Measurements from ENCODE around the gene MAFF.

Gene MAFF

GRCh38 chr22:38187413-38188212, 14.2 kb upstream of the MAFF start:
- Mint-ChIP-seq H3K4me3 (no peak overlapping the region), H3K9me3 (ENCODE audit: low read depth) (no peaks in the 10 kb centered on the region), H3K27ac (no peak overlapping the region), H3K36me3 (no peaks in the 10 kb centered on the region), H3K27me3 (peaks cover 2% of the 10 kb centered on the region), H3K4me1 (ENCODE audit: low read depth) (peaks cover 2% of the 10 kb centered on the region)

DNA sequence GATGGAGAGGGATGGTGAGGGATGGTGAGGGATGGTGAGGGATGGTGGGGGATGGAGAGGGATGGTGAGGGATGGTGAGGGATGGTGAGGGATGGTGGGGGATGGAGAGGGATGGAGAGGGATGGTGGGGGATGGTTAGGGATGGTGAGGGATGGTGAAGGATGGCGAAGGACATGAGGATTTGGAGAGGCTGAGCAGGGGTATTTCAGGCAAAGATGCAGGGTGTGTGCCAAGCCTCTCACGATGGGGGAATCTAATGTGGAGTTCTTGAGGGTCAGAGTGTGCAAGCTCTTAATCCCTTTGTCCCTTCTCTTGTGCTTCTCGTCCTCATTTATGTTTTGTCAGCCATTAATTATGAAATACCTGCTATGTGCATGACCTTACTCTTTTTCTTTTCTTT, 12.7 kb upstream of the MAFF start:
- Mint-ChIP-seq H3K4me3 (no peak overlapping the region), H3K4me1 (ENCODE audit: low read depth) (no peaks in the 10 kb centered on the region), H3K9me3 (ENCODE audit: low read depth) (no peaks in the 10 kb centered on the region), H3K36me3 (no peaks in the 10 kb centered on the region), H3K27ac (no peak overlapping the region), H3K27me3 (peaks cover 2% of the 10 kb centered on the region)

- no peaks in the 10 kb centered on the region for H3K9me3 Mint-ChIP-seq (ENCODE audit: low read depth)
- H3K4me1 Mint-ChIP-seq (ENCODE audit: low read depth) = no peaks in the 10 kb centered on the region
- H3K27me3 Mint-ChIP-seq = peaks cover 2% of the 10 kb centered on the region
- no peak overlapping the region for H3K27ac Mint-ChIP-seq
- H3K4me3 Mint-ChIP-seq = no peak overlapping the region
- H3K36me3 Mint-ChIP-seq = no peaks in the 10 kb centered on the region
These were observed 11.2 kb upstream of the MAFF start for GRCh38 chr22:38190581-38190980.

DNA sequence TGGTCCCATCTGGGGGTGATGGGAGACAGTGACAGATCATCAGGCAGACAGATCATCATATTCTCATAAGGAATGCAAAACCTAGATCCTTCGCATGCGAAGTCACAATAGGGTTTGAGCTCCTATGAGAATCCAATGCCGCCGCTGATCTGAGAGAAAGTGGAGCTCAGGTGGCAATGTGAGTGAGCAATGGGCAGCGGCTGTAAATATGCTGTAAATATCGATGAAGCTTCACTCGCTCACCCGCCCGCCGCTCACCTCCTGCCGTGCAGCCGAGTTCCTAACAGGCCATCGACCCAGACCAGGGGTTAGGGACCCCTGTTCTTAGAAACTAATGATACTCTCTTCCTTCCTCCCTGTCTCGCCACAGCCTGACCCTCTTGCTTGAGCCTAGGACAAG, 10.7 kb upstream of the MAFF start:
- no peaks in the 10 kb centered on the region for H3K36me3 Mint-ChIP-seq
- H3K27ac Mint-ChIP-seq = no peak overlapping the region
- H3K9me3 Mint-ChIP-seq (ENCODE audit: low read depth) = no peaks in the 10 kb centered on the region
- H3K4me1 Mint-ChIP-seq (ENCODE audit: low read depth) = no peaks in the 10 kb centered on the region
- peaks cover 2% of the 10 kb centered on the region for H3K27me3 Mint-ChIP-seq
- no peak overlapping the region for H3K4me3 Mint-ChIP-seq

DNA sequence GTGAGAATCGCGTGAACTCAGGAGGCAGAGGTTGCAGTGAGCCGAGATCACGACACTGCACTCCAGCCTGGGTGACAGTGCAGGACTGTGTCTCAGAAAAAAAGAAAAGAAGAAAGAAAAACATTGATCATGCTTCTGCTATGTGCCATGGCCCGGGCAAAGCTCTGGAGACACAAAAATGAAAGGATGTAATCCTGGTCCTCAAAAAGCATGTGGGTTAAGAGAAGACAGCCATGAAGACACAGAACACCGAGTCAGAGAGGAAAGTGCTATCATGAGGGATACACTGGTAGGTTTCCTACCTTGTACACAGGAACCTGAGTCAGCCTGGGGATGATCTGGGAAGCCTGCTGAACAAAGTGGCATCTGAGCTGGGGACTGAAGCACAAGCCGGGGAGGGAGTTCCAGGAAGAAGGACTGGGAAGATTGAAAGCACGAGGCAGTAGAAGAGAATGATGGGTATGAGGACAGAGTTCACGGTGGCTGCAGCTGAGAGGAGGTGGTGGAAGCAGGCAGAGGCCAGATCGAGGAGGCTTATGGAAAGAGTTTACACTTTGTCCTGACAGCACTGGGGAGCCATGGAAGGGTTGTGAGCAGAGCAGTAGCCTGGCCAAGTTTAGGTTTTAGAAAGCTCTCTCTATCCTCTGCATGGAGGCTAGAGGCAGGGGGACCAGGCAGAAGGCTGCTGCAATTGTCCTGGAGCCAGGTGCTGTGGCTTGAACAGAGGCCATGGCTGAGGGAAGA, 9.9 kb upstream of the MAFF start:
- no peak overlapping the region for H3K4me3 Mint-ChIP-seq
- H3K27me3 Mint-ChIP-seq = peaks cover 2% of the 10 kb centered on the region
- no peaks in the 10 kb centered on the region for H3K9me3 Mint-ChIP-seq (ENCODE audit: low read depth)
- no peak overlapping the region for H3K27ac Mint-ChIP-seq
- H3K4me1 Mint-ChIP-seq (ENCODE audit: low read depth) = no peaks in the 10 kb centered on the region
- H3K36me3 Mint-ChIP-seq = no peaks in the 10 kb centered on the region

DNA sequence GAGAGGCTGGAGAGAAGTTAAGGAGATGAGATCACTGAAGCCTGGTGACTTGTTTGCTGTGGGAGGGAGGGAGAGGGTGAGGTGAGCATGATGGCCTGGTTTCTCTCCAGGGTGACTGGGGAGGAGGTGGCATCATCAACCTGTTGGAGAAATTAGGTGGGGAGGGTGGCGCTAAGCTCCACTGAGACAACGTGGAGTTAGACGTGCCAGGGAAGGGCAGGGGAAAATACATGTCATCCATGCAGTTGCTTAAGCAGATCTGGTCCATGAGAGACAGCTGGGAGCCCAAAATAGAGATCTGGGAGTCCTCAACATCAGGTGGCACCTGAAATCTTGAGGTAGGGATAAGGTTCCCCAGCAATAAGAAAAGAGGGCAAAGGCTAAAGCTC, 9.3 kb upstream of the MAFF start:
- Mint-ChIP-seq H3K27ac (no peak overlapping the region), H3K9me3 (ENCODE audit: low read depth) (no peaks in the 10 kb centered on the region), H3K4me1 (ENCODE audit: low read depth) (no peaks in the 10 kb centered on the region), H3K27me3 (peaks cover 2% of the 10 kb centered on the region), H3K36me3 (no peaks in the 10 kb centered on the region), H3K4me3 (no peak overlapping the region)

DNA sequence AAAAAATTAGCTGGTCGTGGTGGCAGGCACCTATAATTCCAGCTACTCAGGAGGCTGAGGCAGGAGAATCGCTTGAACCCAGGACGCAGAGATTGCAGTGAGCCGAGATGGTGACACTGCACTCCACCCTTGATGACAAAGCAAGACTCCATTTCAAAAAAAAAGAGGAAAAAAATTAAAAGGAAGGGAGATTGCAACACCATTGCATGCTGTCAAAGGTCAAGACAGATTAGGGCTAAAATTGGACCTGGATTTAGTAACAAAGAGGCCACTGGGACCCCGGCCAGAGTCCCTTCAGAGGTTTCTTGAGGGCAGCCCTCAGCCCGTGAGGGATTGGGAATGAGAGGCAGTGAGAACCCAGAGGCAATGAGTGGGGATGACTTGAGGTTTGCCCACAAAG, 8.2 kb upstream of the MAFF start:
- H3K4me3 Mint-ChIP-seq = no peak overlapping the region
- H3K9me3 Mint-ChIP-seq (ENCODE audit: low read depth) = no peaks in the 10 kb centered on the region

GRCh38 chr22:38196791-38197419, 4.9 kb upstream of the MAFF start:
- H3K27ac Mint-ChIP-seq = no peak overlapping the region
- H3K4me3 Mint-ChIP-seq = no peak overlapping the region
- H3K36me3 Mint-ChIP-seq = no peaks in the 10 kb centered on the region
- no peaks in the 10 kb centered on the region for H3K9me3 Mint-ChIP-seq (ENCODE audit: low read depth)
- peaks cover 12% of the 10 kb centered on the region for H3K4me1 Mint-ChIP-seq (ENCODE audit: low read depth)
- peaks cover under 1% of the 10 kb centered on the region for H3K27me3 Mint-ChIP-seq

More for the DNA sequence above, 8.2 kb upstream of the MAFF start:
- H3K27ac Mint-ChIP-seq = no peak overlapping the region
- no peaks in the 10 kb centered on the region for H3K36me3 Mint-ChIP-seq
- peaks cover 2% of the 10 kb centered on the region for H3K27me3 Mint-ChIP-seq
- H3K4me1 Mint-ChIP-seq (ENCODE audit: low read depth) = no peaks in the 10 kb centered on the region

DNA sequence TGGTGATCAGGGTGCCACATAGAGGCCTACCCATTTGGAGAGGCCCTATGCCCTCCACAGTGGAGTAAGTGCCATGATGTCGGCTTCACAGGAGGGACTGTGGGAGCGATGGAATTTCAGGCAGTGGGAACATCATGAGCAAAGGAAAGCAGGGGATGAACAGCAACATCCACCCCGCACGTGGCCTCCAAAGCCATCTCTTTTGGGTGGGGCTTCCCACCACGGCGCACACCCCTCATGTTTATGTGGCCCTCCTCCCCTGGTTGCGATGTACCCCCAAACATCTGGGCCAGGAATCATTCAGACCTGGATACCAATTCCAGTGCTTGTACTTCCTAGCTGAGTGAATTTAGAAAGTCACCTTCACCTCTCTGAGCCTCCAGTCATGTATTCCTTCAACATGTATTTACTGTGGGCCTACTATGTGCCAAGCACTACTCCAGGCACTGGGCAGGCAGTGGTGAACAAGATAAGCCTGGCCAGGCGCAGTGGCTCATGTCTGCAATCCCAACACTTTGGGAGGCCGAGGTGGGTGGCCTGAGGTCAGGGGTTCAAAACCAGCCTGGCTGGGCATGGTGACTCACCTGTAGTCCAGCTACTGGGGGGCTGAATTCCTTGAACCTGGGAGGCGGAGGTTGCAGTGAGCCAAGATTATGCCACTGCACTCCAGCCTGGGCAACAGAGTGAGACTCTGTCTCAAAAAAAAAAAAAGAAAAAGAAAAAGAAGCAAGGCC, 1.8 kb upstream of the MAFF start:
- no peak overlapping the region for H3K27ac Mint-ChIP-seq
- no peaks in the 10 kb centered on the region for H3K9me3 Mint-ChIP-seq (ENCODE audit: low read depth)
- no peaks in the 10 kb centered on the region for H3K36me3 Mint-ChIP-seq
- H3K4me1 Mint-ChIP-seq (ENCODE audit: low read depth) = peaks cover 28% of the 10 kb centered on the region
- H3K27me3 Mint-ChIP-seq = no peaks in the 10 kb centered on the region
- no peak overlapping the region for H3K4me3 Mint-ChIP-seq

DNA sequence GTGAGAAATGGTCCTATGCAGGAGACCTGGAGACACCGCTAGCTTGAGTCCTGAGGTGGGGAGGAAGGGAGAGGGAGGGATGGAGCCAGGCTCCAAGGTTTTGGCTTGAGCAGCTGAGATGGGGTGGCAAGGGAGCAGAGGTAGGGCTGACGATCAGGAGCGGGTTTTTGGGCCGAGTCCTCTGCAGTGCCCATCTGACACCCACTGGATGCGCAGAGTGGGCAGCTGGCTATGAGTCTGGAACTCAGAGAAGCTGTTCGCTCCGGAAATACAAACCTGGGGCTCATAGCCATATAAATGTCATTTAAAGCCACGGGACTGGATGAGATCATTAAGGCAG, 453 bp upstream of the MAFF start:
- Mint-ChIP-seq H3K36me3 (no peaks in the 10 kb centered on the region), H3K27ac (peak overlapping the region; percentile 94), H3K4me1 (ENCODE audit: low read depth) (peaks cover 28% of the 10 kb centered on the region), H3K27me3 (no peaks in the 10 kb centered on the region), H3K9me3 (ENCODE audit: low read depth) (no peaks in the 10 kb centered on the region), H3K4me3 (peak overlapping the region; percentile 88)

GRCh38 chr22:38202437-38203089, 769 bp downstream of the MAFF start:
- peak overlapping the region; percentile 85 for H3K4me3 Mint-ChIP-seq
- peaks cover 28% of the 10 kb centered on the region for H3K4me1 Mint-ChIP-seq (ENCODE audit: low read depth)
- no peaks in the 10 kb centered on the region for H3K36me3 Mint-ChIP-seq
- H3K27ac Mint-ChIP-seq = peak overlapping the region; percentile 22
- H3K27me3 Mint-ChIP-seq = no peaks in the 10 kb centered on the region
- no peaks in the 10 kb centered on the region for H3K9me3 Mint-ChIP-seq (ENCODE audit: low read depth)

- H3K9me3 Mint-ChIP-seq (ENCODE audit: low read depth) = no peaks in the 10 kb centered on the region
- peak overlapping the region; percentile 22 for H3K27ac Mint-ChIP-seq
- H3K27me3 Mint-ChIP-seq = no peaks in the 10 kb centered on the region
- H3K36me3 Mint-ChIP-seq = no peaks in the 10 kb centered on the region
- H3K4me1 Mint-ChIP-seq (ENCODE audit: low read depth) = peaks cover 28% of the 10 kb centered on the region
- peak overlapping the region; percentile 85 for H3K4me3 Mint-ChIP-seq
These were observed 1.5 kb downstream of the MAFF start for GRCh38 chr22:38203090-38203810.

DNA sequence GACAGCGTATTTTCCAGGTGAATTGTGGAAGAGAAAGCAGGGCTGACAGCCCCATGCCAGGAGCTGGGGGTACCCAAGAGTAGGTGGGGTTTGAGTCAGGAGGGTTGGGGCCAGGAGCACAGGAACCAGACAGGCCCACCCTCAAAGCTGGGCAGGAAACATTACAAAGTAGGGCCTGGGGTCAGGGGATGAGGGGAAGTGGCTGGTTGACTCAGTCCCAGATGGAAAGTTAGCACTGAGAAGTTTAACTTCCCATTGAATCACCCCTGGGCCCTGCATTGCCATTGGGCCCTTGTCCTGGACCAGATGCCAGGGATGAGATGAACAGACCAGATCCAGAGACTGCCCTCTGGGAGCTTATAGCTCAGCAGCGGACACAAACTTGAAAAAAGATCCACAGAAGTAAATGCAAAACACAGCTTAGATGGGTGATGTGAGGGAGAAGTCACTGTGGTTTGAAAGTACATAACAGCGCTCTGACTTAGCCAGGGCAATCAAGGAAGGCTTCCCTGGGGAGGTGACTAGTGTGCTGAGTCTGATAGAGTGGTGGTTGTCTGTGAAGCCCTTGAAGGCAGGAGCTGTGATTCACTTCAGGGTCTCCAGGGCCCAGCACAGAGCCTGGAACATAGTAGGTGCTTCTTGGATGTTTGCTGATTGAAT, 2.2 kb downstream of the MAFF start:
- H3K9me3 Mint-ChIP-seq (ENCODE audit: low read depth) = no peaks in the 10 kb centered on the region
- H3K4me3 Mint-ChIP-seq = peak overlapping the region; percentile 85
- H3K36me3 Mint-ChIP-seq = no peaks in the 10 kb centered on the region
- H3K4me1 Mint-ChIP-seq (ENCODE audit: low read depth) = peaks cover 28% of the 10 kb centered on the region
- no peaks in the 10 kb centered on the region for H3K27me3 Mint-ChIP-seq
- H3K27ac Mint-ChIP-seq = peak overlapping the region; percentile 46
